Activated CD4-positive, alpha-beta T cell treated with anti-CD3 and anti-CD28 coated beads for 1 hour (primary cell): ENCODE measurements around the gene PCGF1.

ENCODE experiments used
- DNase-seq: peaks from one replicate; pipeline ENCODE4 v3.0.0-alpha.2; 2020

The PCGF1 gene

DNA sequence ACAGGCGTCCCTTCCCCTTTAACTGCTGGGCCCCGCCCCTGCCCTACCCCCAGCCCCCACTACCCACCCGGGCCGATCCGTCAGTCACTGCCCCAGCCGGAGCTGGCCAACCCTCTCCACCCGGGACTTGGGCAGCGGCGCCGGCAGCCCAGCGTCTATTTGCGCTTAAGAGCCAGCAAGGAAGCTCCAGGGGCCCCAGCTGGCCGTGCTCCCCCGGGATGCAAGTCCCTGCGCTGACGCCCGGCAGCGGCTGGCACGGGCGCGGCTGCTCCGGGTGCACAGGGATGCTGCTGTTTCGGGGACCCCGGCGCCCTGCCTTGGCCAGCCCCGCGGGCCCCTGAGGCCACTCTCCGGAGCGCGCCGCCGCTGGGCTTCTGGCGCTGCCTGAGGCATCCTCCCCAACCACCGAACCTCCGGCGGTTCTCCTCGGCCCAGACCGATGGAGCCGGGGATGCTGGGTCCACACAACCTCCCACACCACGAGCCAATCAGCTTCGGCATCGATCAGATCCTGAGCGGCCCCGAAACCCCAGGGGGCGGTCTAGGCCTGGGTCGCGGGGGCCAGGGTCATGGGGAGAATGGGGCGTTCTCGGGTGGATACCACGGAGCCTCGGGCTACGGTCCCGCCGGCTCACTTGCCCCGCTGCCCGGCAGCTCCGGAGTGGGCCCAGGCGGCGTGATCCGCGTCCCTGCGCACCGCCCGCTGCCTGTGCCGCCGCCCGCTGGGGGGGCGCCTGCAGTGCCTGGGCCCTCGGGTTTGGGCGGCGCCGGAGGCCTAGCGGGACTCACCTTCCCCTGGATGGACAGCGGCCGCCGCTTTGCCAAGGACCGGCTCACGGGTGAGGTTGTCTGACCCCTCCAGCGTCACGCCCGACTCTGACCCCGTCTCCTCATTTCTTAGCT lies 7.1 kb upstream of the PCGF1 start, which contains the start of gene TLX2:
Gene TLX2 (plus strand): TSS at position 83 of the 903 bp plus-strand sequence. CDS start 357 bp downstream, at position 440.
- no peak for DNase-seq

- no peak for DNase-seq
Observed at GRCh38 chr2:74513605-74514367, 6.3 kb upstream of the PCGF1 start.

- DNase-seq, result no peak
Observed at GRCh38 chr2:74512744-74513604, 5.5 kb upstream of the PCGF1 start.

DNA sequence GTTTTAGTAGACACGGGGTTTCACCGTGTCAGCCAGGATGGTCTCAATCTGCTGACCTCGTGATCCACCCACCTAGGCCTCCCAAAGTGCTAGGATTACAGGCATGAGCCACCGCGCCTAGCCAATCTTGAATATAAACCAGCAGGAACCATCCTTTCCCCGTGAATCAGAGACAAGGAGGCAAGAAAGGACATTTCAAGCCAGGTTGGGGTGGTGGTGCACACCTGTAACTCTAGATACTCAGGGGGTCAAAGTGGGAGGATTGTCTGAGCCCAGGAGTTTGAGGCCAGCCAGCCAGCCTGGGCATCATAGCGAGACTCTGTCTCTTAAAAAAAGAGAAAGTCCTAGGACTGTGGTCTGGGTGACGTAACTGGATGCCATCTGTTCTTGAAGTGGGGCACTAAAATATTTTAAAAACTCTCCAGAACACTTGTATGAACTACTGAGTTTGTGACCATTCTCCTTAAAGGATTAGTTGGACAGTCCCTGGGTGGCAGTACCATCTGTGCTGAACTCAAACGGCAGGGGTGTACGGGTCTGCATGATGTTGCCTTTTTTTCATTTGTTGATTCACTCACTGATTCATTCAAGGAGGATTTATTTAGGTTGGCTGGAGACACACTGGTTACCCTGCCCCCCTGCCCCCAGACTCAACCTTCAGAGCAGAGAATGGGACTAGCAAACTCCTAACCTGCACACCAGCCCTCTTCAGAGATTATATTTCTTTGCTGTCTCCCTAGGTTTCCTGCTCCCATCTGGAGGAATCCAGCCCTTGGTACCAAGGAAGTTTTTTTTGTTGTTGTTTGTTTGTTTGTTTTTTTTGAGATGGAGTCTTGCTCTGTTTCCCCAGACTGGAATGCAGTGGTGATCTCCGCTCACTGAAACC lies 3.9 kb upstream of the PCGF1 start:
- no peak for DNase-seq

- no peak for DNase-seq
Observed at GRCh38 chr2:74510272-74510671, 2.8 kb upstream of the PCGF1 start.

GRCh38 chr2:74507926-74508520 lies 528 bp upstream of the PCGF1 start:
- peak; percentile 17 for DNase-seq

DNA sequence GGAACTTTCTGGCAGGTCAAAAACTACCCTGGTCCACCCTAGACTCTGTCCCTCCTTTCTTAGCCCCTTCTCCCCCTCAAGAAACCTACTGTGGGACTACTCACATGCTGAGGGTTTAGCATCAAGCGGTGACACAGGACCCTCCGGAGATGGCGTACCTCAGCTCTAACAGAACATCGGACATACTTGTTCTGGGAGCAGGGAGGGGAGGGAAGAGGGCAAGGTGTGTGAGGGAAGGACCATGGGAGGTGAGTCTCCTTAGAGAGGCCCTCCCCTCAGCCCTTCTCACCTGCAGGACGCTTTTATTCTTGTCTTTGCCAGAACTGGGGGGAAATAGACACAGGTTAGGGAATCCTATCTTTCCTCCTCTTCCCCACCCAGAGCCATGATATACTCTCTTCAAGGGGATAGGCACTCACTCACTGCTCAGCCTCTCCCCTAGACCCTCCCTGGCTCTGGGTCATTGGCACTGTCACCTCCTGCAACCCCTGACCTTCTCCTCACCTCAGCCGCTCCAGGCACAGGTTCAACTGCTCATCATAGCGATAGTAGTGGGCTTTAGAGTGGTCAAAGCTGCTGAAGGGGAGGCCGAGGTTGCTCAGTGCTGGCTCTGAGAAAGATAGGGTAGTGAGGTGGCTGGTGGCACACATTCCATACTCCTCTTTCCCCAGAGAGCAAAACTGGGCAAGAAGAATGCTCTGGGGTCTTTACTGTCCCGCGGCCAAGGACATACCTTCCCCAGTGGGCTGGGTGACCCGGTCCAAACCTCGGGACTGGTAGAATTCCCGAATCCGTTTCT lies 1.8 kb downstream of the PCGF1 start:
- DNase-seq, result no peak

DNA sequence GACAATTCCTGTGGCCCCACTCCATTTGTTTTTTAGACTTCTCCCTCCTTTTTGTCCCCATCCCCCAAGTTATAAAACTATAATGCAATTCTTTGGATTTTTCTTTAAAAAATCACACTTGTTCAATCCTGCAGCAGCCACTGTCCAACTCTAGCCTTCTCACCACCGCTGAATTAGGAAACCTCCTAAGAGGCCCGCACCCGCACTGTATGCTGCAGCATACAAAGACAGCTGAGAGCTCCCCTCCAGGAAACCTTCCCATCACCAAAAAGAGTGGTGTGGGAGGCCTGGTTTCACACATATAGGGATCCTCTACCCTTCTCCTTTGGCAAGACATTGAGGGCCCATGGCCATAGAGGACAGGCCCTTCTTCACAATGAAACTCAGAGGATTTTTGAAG lies 2.9 kb downstream of the PCGF1 start:
- DNase-seq, result no peak

GRCh38 chr2:74503506-74504475 lies 3.7 kb downstream of the PCGF1 start:
- no peak for DNase-seq

DNA sequence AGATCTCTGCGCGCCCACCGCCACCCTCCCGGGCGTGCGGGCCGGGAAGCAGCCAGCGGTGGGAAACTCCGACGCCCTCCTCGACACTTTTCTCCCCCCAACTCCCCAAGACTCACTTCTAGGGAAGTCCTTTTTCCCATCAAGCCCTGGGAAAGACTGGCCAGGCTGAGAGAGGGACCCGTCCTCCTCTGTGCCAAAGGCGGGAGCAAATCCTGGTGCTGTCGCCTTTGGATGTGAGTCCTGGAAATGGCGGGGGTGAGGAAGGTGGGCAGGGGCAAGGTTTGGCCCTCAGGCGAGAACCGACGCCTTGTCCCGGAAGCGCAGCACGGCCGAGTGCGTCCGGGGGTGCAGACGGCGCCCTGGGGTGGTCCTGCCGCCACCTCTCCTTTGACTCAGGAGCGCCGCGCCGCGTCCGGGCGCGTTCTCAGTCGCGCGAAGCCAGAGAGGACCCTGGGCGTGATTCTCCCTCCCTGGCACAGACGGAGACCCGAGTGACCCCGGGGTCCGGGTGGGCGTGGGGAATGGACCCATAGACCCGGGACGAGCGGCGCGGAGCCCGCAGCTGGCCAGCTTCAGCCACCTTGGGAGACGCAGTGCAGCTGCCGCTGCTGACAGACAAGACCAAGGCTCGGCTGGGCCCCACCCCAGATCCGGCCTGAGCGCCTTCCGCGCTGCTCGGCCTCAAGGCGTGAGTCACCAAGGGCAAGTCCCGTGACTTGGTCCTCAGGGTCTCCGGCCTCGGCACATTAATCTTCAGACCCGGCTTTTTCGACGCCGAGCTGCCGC lies 4.6 kb downstream of the PCGF1 start:
- peak; percentile 18 for DNase-seq

- DNase-seq, result no peak
Observed at GRCh38 chr2:74502147-74502719, 5.3 kb downstream of the PCGF1 start.

DNA sequence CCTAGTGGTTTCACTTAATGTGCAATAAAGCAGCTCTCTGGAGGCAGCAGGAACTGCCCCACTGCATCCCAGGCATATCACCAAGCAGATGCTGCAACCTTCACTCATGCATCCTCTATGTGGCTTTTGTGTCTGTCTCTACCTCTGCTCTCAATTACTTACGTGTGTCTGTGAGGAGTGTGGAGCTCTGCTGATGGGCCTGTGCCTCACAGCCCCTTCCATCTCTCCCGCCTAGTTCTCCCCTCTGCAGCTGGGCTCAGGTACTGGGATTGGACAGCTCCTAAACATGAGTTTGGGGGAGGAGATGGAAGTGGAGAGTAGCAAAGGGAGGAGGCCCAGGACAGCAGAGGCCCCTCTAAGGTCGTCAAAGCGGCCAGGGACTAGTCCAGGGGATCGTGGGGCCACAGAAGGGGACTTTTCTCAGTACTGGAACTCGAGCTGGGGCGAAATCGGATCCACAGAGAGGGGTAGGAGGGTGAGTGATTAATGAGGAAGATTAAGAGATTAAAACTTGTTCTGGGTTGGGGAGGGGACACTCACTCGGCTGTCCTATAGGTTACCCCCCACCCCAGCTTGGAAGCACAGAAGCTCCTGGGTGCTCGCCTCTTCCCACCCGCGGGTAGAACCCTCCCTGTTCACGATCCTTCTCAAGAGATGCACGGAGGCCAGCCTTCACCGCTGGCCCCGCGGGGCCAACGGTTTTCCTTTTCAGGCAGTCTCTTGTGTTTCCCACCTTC lies 6.0 kb downstream of the PCGF1 start:
- no peak for DNase-seq

- no peak for DNase-seq
Observed at GRCh38 chr2:74500578-74500946, 6.9 kb downstream of the PCGF1 start.

GRCh38 chr2:74499940-74500577 lies 7.4 kb downstream of the PCGF1 start:
- DNase-seq, result no peak

DNA sequence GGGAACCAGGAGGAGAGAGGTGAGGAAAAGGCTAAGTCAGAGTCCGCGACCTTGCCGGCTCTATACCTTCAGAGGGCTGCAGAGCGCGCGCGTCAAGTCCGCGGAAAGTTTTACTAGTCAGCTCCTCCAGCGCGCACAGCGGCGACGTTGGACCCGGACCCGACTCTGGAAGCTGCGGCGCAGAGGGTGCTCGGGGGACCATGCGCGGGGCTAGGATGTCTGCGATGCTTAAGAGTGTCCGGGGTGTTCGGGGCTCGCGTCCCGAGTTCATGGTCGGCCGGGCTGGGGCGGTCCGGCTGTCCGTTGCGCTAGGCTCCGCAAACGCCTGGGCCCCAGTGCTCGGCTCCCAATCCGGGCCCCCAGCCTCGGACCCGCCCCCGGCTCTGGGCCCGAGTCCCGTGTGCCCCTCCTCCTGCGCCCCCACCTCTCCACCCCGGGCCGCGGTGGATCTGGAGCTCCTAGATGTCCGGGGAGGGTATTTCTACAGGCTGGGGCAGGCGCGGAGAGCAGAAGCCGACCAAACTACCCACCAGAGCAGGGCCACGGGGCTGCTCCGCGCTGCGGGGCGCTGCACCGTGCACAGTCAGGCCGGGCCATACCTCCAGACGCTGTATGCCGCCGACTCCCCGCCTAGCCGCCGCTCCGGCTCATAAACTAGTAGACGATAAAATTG lies 8.1 kb downstream of the PCGF1 start, which contains the start of gene LBX2:
Gene LBX2 (minus strand): TSS at position 337 of the 673 bp plus-strand sequence. CDS start 66 bp downstream, at position 271.
- DNase-seq, result peak; percentile 30
